ENCODE measurements around the gene LAMB4. TPM values are rescaled to one million over a fixed set of nuclear protein-coding genes. Genes with fewer than 3 reads are reported as not detected.

LAMB4 gene
- total and polyA plus RNA-seq, 2 of the 8 experiments (the other 6 are each of a cell fraction or from before 2014, with no cell fraction given), result not detected

DNA sequence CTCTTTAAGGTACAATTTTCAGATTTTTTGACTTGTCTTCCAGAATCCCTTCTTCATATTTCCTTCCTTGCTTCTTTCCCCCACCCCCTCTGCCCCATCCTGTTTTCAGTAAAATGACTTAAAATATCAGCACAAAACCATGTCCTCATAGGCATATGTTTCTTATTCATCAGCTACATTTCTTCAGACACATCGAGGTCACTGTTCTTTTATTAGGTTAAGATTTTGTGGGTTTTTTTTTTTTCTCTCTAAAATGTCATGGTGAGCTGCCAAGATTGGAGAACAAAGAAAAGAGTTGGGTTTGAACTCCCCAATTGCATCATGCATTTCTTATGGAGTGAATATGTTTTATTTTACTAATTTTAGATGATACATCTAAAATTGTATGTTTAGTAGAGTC, 35.8 kb downstream of the LAMB4 start:
- H3K4me3 ChIP-seq (ENCODE audit: extremely low read depth in 1 of 4, insufficient read depth in 2 of 4, low read depth in 3 of 4, low read length in 4 of 4), result no peak overlapping the region
- H3K4me1 ChIP-seq (replicated peaks in 1 of 4; ENCODE audit: control insufficient read depth in 3 of 4, insufficient read depth in 4 of 4, low read length in 3 of 4), result peaks cover 0 to 6% (median 0%) of the 10 kb centered on the region in 4 experiments; a peak in 1 of 7 replicates
- no peak overlapping the region for H3K23ac ChIP-seq (ENCODE audit: insufficient read length)
- no peaks in the 10 kb centered on the region for H3K79me1 ChIP-seq (ENCODE audit: low read depth, low read length)
- H3K4ac ChIP-seq (replicated peaks; ENCODE audit: insufficient read length, low read depth, low read length), result no peak overlapping the region
- H3K9me3 ChIP-seq (ENCODE audit: insufficient read depth in 2 of 2, low read depth in 1 of 2, low read length in 1 of 2), result no peaks in the 10 kb centered on the region
- H3K18ac ChIP-seq (ENCODE audit: extremely low read depth, low read length), result no peak overlapping the region
- 84% methylated on average over 1 of the region's 1 CpG; no CpG with 5 or more reads in 1 of the 2 experiments for WGBS, 2 experiments (ENCODE audit: extremely low coverage in 1 of 2, insufficient coverage in 1 of 2, insufficient read length in 1 of 2, insufficient replicate concordance in 2 of 2, low coverage in 1 of 2, low lambda C conversion rate in 2 of 2, missing lambda C conversion rate in 1 of 2)
- H2BK20ac ChIP-seq (ENCODE audit: low read length), result no peak overlapping the region
- no peak overlapping the region for H2BK5ac ChIP-seq (ENCODE audit: low read depth, low read length)
- H2BK12ac ChIP-seq (ENCODE audit: low read depth, low read length), result no peak overlapping the region
- no peak overlapping the region for H3K14ac ChIP-seq (ENCODE audit: insufficient read length)
- H2AK5ac ChIP-seq (ENCODE audit: low read depth, low read length), result no peak overlapping the region
- H3K27me3 ChIP-seq (replicated peaks in 1 of 4; ENCODE audit: control insufficient read depth in 3 of 4, extremely low read depth in 1 of 4, insufficient read depth in 3 of 4, low read length in 3 of 4), result no peaks in the 10 kb centered on the region
- no peak overlapping the region for H4K5ac ChIP-seq (ENCODE audit: insufficient read length, low read depth, low read length)
- H3K56ac ChIP-seq (replicated peaks; ENCODE audit: insufficient read length, low read depth, low read length), result no peak overlapping the region
- no peak overlapping the region for H2BK15ac ChIP-seq (ENCODE audit: low read length)
- FAIRE-seq, result no peak
- no peak for DNase-seq (ENCODE audit: low read depth in 1 of 2, low spot score in 2 of 2)
- H3K36me3 ChIP-seq (ENCODE audit: control insufficient read depth in 2 of 4, insufficient read depth in 4 of 4, low read length in 3 of 4), result no peaks in the 10 kb centered on the region
- no peak overlapping the region for H4K91ac ChIP-seq (replicated peaks; ENCODE audit: insufficient read length, low read length)
- no peaks in the 10 kb centered on the region for H3K79me2 ChIP-seq (ENCODE audit: control insufficient read depth in 1 of 2, insufficient read depth in 2 of 2, low read length in 2 of 2)
- H3K27ac ChIP-seq (ENCODE audit: low read depth, low read length), result no peak overlapping the region
- no peak overlapping the region for H3K9ac ChIP-seq (replicated peaks in 1 of 4; ENCODE audit: extremely low read depth in 1 of 4, low read depth in 3 of 4, low read length in 3 of 4)
- ChIA-PET POLR2A (ENCODE audit: partially characterized antibody) (interaction anchor here (1.5 kb wide), 1 partner anchor 23 kb away, joined by 4 read pairs; no protein-coding TSS in a partner anchor), CTCF (ENCODE audit: partially characterized antibody) (interaction anchor here (0.9 to 1.8 kb wide), 4 partner anchors 9 to 540 kb away, joined by 3 to 5 read pairs (median 3); no protein-coding TSS in a partner anchor)
- no peak overlapping the region for H2BK120ac ChIP-seq (replicated peaks; ENCODE audit: low read depth, low read length)
- H3K4me2 ChIP-seq (ENCODE audit: insufficient read depth in 1 of 2, low read depth in 2 of 2, low read length in 2 of 2), result no peak overlapping the region
- H4K8ac ChIP-seq (ENCODE audit: extremely low read depth, insufficient read depth, low read length), result no peak overlapping the region
- H2AFZ ChIP-seq (ENCODE audit: low read length), result no peak overlapping the region
- H3K23me2 ChIP-seq (ENCODE audit: low read depth, low read length), result no peaks in the 10 kb centered on the region
- H4K20me1 ChIP-seq (replicated peaks in 1 of 2; ENCODE audit: control insufficient read depth in 1 of 2, insufficient read depth in 2 of 2, low read length in 2 of 2), result no peaks in the 10 kb centered on the region
- no peak for TF ChIP-seq SP4 (IDR thresholded peaks at IDR 0.05; ENCODE audit: low read length)
- no peak for TF ChIP-seq HDAC6 (IDR thresholded peaks at IDR 0.05; ENCODE audit: low read depth, low read length)

Data from H1 (cell line).